Mesodermal cell (in vitro differentiated cells): Measurements from ENCODE around the gene LRRC32.
A peak's percentile ranks its signal among the peaks of the same experiment; 100 is the strongest.

Experiments used
- H3K27ac ChIP-seq: 2 replicates; pipeline ENCODE4 v1.7.0; 2013; ENCODE audit warnings: mild to moderate bottlenecking, low read depth, low read length, moderate library complexity; ENCODE audit not compliant: severe bottlenecking
- H3K36me3 ChIP-seq: 2 replicates; pipeline ENCODE4 v1.7.1; 2013; ENCODE audit warnings: mild to moderate bottlenecking, low read length, moderate library complexity; ENCODE audit not compliant: control insufficient read depth, insufficient read depth
- H3K4me1 ChIP-seq: one replicate; pipeline ENCODE4 v1.7.1; 2013; ENCODE audit warnings: mild to moderate bottlenecking, low read length; ENCODE audit not compliant: insufficient read depth, control insufficient read depth, poor library complexity, severe bottlenecking
- H3K4me3 ChIP-seq: 2 replicates; pipeline ENCODE4 v1.7.0; 2013; ENCODE audit warnings: low read length, control low read depth, mild to moderate bottlenecking; ENCODE audit not compliant: insufficient read depth, poor library complexity, severe bottlenecking; ENCODE audit errors: extremely low read depth
- H3K9me3 ChIP-seq: 2 replicates; pipeline ENCODE4 v1.7.1; 2013; ENCODE audit warnings: mild to moderate bottlenecking, low read length, moderate library complexity; ENCODE audit not compliant: control insufficient read depth
- WGBS, 2 experiments: methylation state at CpG; one replicate each; pipeline ENCODE4 v1.1.5; 2013; ENCODE audit warnings: missing lambda C conversion rate in 2 of 2; ENCODE audit not compliant: insufficient coverage in 2 of 2; 5-methylcytosine and 5-hydroxymethylcytosine counted together

The LRRC32 gene

GRCh38 chr11:76663486-76663810 lies 7.1 kb downstream of the LRRC32 start:
- H3K27ac ChIP-seq: no peak overlapping the region
- no peaks in the 10 kb centered on the region for H3K9me3 ChIP-seq
- H3K4me1 ChIP-seq: peaks cover 19% of the 10 kb centered on the region
- 72% methylated on average over 2 of the region's 2 CpGs; no CpG with 5 or more reads in 1 of the 2 experiments for WGBS, 2 experiments
- peaks cover 60% of the 10 kb centered on the region for H3K36me3 ChIP-seq
- H3K4me3 ChIP-seq: no peak overlapping the region

GRCh38 chr11:76662656-76663485 lies 7.7 kb downstream of the LRRC32 start:
- WGBS, 2 experiments: 94% methylated on average over 7 to 12 of the region's 13 CpGs
- Histone ChIP-seq H3K27ac (no peak overlapping the region), H3K4me3 (no peak overlapping the region), H3K4me1 (peaks cover 17% of the 10 kb centered on the region), H3K36me3 (peaks cover 64% of the 10 kb centered on the region), H3K9me3 (no peaks in the 10 kb centered on the region)

DNA sequence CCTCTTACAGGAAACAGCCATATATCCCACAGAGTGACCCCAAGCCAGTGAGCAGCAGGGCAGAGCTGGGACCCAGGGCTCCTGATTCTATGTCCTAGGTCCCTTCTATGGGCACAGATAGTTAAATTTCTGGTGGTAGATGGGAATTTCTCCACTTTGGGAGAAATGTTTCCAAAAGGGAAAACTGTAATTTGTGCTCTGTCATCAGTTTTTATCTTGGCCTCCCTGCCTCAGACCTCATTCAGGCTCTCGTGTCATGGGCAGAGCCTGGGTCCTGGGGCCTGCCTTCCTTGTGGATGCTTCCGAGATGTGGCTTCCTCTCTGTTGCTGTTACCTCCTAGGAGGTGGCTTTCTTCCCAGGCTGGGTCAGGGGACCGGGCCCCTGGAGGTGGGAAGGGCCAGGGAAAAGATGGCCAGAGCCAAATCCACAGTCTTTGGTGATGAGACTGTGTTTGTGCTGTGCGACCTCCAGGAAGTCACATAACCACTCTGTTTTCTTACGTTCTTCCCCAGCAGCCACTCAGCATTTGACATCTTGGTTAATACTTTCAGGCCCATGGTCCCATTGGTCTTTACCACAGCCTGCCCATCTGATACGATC lies 8.6 kb downstream of the LRRC32 start:
- Histone ChIP-seq H3K4me1 (peaks cover 13% of the 10 kb centered on the region), H3K4me3 (no peak overlapping the region), H3K27ac (no peak overlapping the region), H3K9me3 (no peaks in the 10 kb centered on the region), H3K36me3 (peaks cover 73% of the 10 kb centered on the region)
- WGBS, 2 experiments: 92 to 95% methylated on average over 2 to 4 of the region's 6 CpGs

GRCh38 chr11:76661306-76661751 lies 9.2 kb downstream of the LRRC32 start:
- no peak overlapping the region for H3K27ac ChIP-seq
- H3K36me3 ChIP-seq: peaks cover 74% of the 10 kb centered on the region
- H3K9me3 ChIP-seq: no peaks in the 10 kb centered on the region
- WGBS, 2 experiments: 89 to 98% methylated on average over 6 to 7 of the region's 11 CpGs
- H3K4me1 ChIP-seq: peaks cover 15% of the 10 kb centered on the region
- no peak overlapping the region for H3K4me3 ChIP-seq

DNA sequence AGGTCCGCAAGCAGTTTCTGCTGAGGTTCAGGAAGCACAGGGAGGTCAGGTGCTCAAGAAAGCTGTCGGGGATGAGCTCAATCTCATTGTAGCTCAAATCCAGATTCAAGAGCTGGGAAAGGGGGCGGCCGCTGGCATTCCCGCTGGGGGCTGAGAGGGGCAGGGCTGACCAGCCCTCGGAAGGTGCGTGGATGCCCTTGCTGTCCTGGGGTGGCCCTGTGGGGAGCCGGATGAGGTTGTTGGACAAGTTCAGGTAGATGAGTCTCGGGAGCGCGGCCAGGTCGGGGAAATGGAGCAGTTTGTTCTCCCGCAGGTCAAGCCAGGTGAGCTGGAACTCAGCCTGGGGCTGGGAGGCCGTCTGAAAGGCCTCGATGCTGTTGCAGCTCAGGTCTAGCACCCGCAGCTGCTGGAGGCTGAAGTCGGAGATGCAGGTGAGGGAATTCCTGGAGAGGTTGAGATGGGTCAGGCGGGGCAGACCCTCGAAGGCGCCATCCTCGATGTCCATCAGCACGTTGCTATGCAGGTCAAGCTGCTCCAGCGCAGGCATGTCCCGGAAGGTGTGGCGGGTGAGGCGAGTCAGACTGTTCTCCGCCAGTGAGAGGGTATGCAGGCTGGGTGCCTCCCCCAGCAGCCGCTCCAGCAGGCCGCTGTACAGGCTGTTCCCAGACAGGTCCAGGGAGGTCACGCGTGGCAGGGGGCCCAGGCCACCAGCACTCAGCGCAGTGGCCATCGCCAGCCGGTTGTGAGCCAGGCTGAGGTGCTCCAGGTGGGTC lies 9.8 kb downstream of the LRRC32 start:
- peaks cover 16% of the 10 kb centered on the region for H3K4me1 ChIP-seq
- no peak overlapping the region for H3K4me3 ChIP-seq
- WGBS, 2 experiments: 97 to 98% methylated on average over 29 to 34 of the region's 34 CpGs
- no peak overlapping the region for H3K27ac ChIP-seq
- no peaks in the 10 kb centered on the region for H3K9me3 ChIP-seq
- H3K36me3 ChIP-seq: peaks cover 69% of the 10 kb centered on the region

GRCh38 chr11:76659672-76660532 lies 10.6 kb downstream of the LRRC32 start:
- no peak overlapping the region for H3K27ac ChIP-seq
- no peaks in the 10 kb centered on the region for H3K9me3 ChIP-seq
- no peak overlapping the region for H3K4me3 ChIP-seq
- H3K36me3 ChIP-seq: peaks cover 60% of the 10 kb centered on the region
- H3K4me1 ChIP-seq: peaks cover 21% of the 10 kb centered on the region
- 95 to 96% methylated on average over 27 to 28 of the region's 28 CpGs for WGBS, 2 experiments

DNA sequence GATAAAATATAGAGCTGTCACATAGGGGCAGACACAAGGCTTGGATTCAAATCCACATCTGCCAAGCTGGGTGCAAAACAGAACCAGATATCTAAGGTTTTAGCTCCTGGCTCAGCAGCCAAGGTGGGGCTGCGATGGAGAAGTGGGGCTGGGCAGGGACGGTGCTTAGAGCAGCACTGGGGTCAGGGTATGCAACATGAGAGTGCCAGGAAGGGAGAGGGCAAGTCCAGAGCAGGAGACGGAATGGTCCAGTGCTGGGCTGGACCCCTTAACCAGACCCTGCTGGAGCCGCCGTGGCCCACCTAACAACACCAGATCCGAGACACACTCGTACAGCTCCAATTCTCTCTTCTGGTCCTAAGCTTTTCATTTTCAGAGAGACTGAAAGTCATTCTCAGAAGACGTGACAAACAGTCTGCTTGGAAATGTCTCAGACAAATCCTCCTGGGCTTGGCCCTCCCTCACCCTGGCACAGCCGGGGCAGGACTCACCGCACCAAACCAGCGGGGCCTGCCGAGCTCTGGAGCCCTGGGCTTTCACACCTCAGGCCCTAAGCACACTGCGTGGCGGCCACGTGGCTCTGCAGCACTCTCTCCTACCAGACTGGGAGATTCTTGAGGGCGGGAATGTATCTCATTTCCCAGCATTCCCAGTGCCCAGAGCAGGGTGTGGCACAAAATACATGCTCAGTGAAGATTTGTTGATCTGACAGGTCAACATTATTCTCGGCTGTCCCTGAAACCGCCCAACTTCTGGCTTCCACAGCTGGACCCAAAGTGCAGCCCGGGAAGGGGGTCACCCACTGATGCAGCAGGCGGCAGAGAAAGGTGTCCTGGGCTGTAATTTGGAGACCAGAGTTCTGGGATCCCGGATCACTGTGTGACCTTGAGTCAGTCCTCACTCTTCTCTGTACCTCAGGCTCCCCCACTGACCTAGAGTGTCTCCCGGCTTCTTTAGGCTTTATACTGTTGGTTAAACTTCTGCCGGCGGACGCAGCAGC lies 11.6 kb downstream of the LRRC32 start:
- no peaks in the 10 kb centered on the region for H3K9me3 ChIP-seq
- peaks cover 25% of the 10 kb centered on the region for H3K4me1 ChIP-seq
- H3K36me3 ChIP-seq: peaks cover 56% of the 10 kb centered on the region
- H3K4me3 ChIP-seq: no peak overlapping the region
- WGBS, 2 experiments: 90 to 92% methylated on average over 20 to 24 of the region's 25 CpGs
- H3K27ac ChIP-seq: peak overlapping the region; percentile 23

GRCh38 chr11:76658231-76658630 lies 12.3 kb downstream of the LRRC32 start:
- Histone ChIP-seq H3K9me3 (no peaks in the 10 kb centered on the region), H3K4me1 (peaks cover 32% of the 10 kb centered on the region), H3K36me3 (peaks cover 48% of the 10 kb centered on the region), H3K4me3 (no peak overlapping the region), H3K27ac (no peak overlapping the region)
- WGBS, 2 experiments: 88% methylated on average over 1 to 3 of the region's 3 CpGs
